Body of pancreas (tissue), 4 donors: Measurements from ENCODE around the gene ITPK1. TPM values are rescaled to one million over a fixed set of nuclear protein-coding genes. Genes with fewer than 3 reads are reported as not detected.

Experiments
- ATAC-seq: fragments of 150-250 bp; one replicate; pipeline ENCODE4 v1.9.1; 2016
- DNase-seq, 4 donors: peaks; one replicate each; pipeline ENCODE4 v3.0.0-alpha.2; 2019
- H3K27ac ChIP-seq, 4 donors: fragments of 200-600 bp; sonication (generic); 1 replicate in 3 of 4; 2 replicates in 1 of 4; pipeline versions ENCODE4 v1.5.1 to v1.6.1; 2016 to 2019; ENCODE audit warnings: mild to moderate bottlenecking in 1 of 4, mixed read lengths in 1 of 4, moderate library complexity in 1 of 4
- H3K27me3 ChIP-seq, 2 donors: fragments of 200-600 bp; sonication (generic); one replicate each; pipeline ENCODE4 v1.6.0; 2016; ENCODE audit warnings: mild to moderate bottlenecking in 1 of 2
- H3K36me3 ChIP-seq, 2 donors: fragments of 200-600 bp; sonication (generic); replicated peaks in 1 of 2; 2 replicates each; pipeline ENCODE4 v1.5.1; 2016; ENCODE audit warnings: low read depth in 2 of 2; ENCODE audit not compliant: insufficient read depth in 1 of 2
- H3K4me1 ChIP-seq: fragments of 200-600 bp; sonication (generic); one replicate; pipeline ENCODE4 v1.6.0; 2016
- H3K4me3 ChIP-seq, 2 donors: fragments of 200-600 bp; sonication (generic); 1 replicate in 1 of 2; 2 replicates in 1 of 2; pipeline ENCODE4 v1.5.1; 2016 to 2019
- H3K9me3 ChIP-seq, 3 donors: fragments of 200-600 bp; sonication (generic); 1 replicate in 2 of 3; 2 replicates in 1 of 3; pipeline ENCODE4 v1.5.1; 2016
- CTCF ChIP-seq, 7 experiments: fragments of 450-650 bp in 4 of 7; fragments of 200-600 bp in 3 of 7; sonication (generic) in 3 of 7; IDR thresholded peaks; one replicate each; pipeline ENCODE4 v1.5.1; 2016 to 2019; ENCODE audit warnings: antibody characterized with exemption in 7 of 7
- POLR2A ChIP-seq, 3 donors: fragments of 450-650 bp; IDR thresholded peaks; one replicate each; pipeline ENCODE4 v1.6.1; 2016; ENCODE audit warnings: antibody characterized with exemption in 3 of 3, mild to moderate bottlenecking in 2 of 3
- WGBS, 2 donors: methylation state at CpG; one replicate each; pipeline ENCODE4 v1.1.5; 2017; 5-methylcytosine and 5-hydroxymethylcytosine counted together
- intact Hi-C: fragments of 100-400 bp; cut with DNase I; formaldehyde crosslinking; loops from one replicate; pipeline ENCODE4 v1.15.1; 2023
- total RNA-seq, 2 donors: library from RNA; depleted of rRNA; stranded (reverse); fragments of >200 nt; gene quantifications; one replicate each; pipeline ENCODE4 v1.1.0, GENCODE V29; 2016

The ITPK1 gene
- total RNA-seq, 2 donors from 2014 or later, result 30.1 to 32.6 TPM

DNA sequence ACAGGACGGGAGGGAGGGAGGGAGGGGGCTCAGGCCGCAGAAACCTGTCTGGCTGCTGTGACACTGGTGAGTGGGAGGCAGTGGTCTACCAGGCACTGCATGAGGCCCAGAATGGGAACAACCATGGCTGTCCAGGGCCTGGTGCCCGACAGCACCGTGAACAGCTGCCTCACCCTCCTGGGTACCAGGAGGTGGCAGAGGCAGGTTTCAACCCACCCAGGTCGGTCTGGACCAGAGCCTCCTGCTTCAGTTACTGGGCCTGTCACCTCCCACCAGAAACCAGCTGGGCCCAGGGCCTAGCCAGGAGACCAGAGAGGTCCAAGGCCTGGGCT is 80.2 kb downstream of the ITPK1 start:
- TF ChIP-seq POLR2A (IDR thresholded peaks at IDR 0.05), result no peak
- TF ChIP-seq CTCF (IDR thresholded peaks at IDR 0.05), result no peak
- intact Hi-C loops, result no loop called here
- Histone ChIP-seq H3K4me1 (peaks cover 46% of the 10 kb centered on the region), H3K9me3 (no peaks in the 10 kb centered on the region), H3K27ac (peak overlapping the region in 3 of 4 donors; percentile 29 to 61 (median 57)), H3K36me3 (no peaks in the 10 kb centered on the region), H3K27me3 (no peaks in the 10 kb centered on the region), H3K4me3 (no peak overlapping the region)
- ATAC-seq (no peak), DNase-seq (no peak)
- WGBS, 2 donors, result 86 to 89% methylated on average over 2 to 5 of the region's 5 CpGs

DNA sequence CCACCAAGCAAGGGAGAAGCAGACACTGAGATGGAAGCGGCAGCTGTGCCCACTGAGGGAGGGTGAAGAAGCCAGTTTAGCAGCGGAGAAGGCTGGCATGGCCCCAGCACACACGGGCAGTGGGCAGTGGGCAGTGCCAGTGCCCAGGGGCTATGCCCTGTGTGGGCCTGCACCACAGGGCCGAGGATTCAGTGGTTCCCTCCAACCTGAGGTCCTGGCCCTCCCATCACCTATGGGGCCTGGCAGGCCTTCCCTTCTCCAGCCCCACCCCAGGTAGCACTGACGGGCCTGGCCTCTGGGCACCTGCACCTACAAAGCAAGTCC is 81.1 kb downstream of the ITPK1 start:
- no peak for ATAC-seq
- no peak overlapping the region for H3K4me3 ChIP-seq
- 87 to 92% methylated on average over 2 to 5 of the region's 5 CpGs for WGBS, 2 donors
- DNase-seq, result no peak
- no peaks in the 10 kb centered on the region for H3K9me3 ChIP-seq
- TF ChIP-seq CTCF (IDR thresholded peaks at IDR 0.05) (no peak), POLR2A (IDR thresholded peaks at IDR 0.05) (no peak)
- intact Hi-C loops, result no loop called here
- H3K27me3 ChIP-seq, result no peaks in the 10 kb centered on the region
- peaks cover 37% of the 10 kb centered on the region for H3K4me1 ChIP-seq
- H3K27ac ChIP-seq, result no peak overlapping the region
- no peaks in the 10 kb centered on the region for H3K36me3 ChIP-seq

DNA sequence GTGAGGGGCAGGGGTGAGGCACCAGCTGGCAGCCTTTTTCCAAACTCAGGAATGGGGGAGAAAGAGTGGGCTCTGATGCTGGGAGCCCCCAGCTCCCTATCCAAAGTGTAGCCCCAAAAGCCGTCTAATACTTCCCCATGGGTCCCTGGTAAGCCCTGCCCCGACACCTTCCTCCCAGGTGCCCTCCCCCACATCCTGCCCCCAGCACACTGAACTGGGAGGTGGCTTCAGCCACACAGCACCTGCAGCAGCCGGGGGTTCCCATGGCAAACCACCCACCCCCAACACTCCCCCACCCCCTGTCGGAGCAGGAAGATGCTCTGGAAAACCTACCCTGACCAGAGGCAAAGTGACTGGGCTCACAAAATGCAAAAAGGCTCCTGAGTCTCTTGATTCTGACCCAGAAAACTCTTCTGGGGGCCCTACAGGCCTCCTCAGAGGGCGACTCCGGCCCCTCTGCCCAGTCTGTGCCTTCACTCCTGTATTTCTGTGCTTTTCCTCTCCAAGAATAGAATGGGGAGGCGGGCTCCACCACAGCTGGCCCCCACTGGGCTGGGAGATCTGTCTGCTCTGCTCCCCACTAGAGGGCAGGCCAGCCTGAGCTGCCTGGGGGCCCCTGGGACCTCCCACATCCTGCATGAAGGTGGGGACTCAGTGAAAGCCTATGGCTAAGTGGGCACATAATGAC is 81.6 kb downstream of the ITPK1 start:
- no peak for ATAC-seq
- no peaks in the 10 kb centered on the region for H3K27me3 ChIP-seq
- intact Hi-C loops, result no loop called here
- peaks cover 35% of the 10 kb centered on the region for H3K4me1 ChIP-seq
- no peak for DNase-seq
- no peaks in the 10 kb centered on the region for H3K9me3 ChIP-seq
- no peak overlapping the region for H3K4me3 ChIP-seq
- TF ChIP-seq POLR2A (IDR thresholded peaks at IDR 0.05) (no peak), CTCF (IDR thresholded peaks at IDR 0.05) (peak in 1 of 7 experiments; percentile 19)
- H3K36me3 ChIP-seq, result no peaks in the 10 kb centered on the region
- no peak overlapping the region for H3K27ac ChIP-seq
- 86 to 98% methylated on average over 6 to 7 of the region's 7 CpGs for WGBS, 2 donors

GRCh38 chr14:93033084-93033982 is 82.4 kb downstream of the ITPK1 start:
- no peak overlapping the region for H3K4me3 ChIP-seq
- H3K27ac ChIP-seq, result peak overlapping the region in 1 of 4 donors; percentile 20
- no peaks in the 10 kb centered on the region for H3K27me3 ChIP-seq
- intact Hi-C loops, result no loop called here
- DNase-seq, result no peak
- WGBS, 2 donors, result 77 to 89% methylated on average over 6 of the region's 6 CpGs
- TF ChIP-seq POLR2A (IDR thresholded peaks at IDR 0.05) (no peak), CTCF (IDR thresholded peaks at IDR 0.05) (no peak)
- no peak for ATAC-seq
- no peaks in the 10 kb centered on the region for H3K36me3 ChIP-seq
- H3K9me3 ChIP-seq, result no peaks in the 10 kb centered on the region
- H3K4me1 ChIP-seq, result peaks cover 35% of the 10 kb centered on the region
